ENCODE measurements around the gene SLC25A42.

DNA sequence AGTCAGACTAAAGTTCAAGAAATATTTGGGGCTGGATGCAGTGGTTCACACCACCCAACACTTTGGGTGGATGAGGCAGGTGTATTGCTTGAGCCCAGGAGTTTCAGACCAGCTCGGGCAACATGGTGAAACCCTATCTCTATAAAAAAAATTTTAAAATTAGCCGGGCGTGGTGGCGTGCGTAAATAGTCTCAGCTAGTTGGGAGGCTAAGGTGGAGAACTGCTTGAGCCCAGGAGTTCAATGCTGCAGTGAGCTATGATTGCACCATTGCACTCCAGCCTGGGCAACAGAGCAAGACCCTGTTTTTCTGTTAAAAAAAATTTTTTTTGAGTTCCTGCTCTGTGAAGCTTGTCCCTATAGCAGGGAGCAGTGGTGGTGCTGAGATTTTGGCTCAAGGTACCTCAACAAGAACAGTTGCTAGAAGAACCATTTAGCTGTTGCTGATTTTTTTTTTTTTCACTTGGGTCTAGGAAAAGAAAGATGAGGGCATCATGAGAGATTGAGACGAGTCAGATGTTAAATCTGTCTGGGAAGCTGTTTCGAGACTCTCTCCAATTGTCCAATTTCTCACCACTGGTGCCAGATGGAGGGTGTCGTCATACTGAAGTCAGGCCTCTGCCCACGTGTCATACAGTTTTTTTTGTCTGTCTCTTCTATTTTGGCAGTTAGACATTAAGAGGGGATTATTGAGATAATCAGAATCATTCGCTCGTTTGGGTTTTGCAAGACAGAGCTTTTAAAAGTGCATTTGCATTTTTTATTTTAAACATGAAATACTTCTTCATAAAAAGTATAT lies 3.7 kb downstream of the SLC25A42 start:
- TF ChIP-seq, protein P1, sequence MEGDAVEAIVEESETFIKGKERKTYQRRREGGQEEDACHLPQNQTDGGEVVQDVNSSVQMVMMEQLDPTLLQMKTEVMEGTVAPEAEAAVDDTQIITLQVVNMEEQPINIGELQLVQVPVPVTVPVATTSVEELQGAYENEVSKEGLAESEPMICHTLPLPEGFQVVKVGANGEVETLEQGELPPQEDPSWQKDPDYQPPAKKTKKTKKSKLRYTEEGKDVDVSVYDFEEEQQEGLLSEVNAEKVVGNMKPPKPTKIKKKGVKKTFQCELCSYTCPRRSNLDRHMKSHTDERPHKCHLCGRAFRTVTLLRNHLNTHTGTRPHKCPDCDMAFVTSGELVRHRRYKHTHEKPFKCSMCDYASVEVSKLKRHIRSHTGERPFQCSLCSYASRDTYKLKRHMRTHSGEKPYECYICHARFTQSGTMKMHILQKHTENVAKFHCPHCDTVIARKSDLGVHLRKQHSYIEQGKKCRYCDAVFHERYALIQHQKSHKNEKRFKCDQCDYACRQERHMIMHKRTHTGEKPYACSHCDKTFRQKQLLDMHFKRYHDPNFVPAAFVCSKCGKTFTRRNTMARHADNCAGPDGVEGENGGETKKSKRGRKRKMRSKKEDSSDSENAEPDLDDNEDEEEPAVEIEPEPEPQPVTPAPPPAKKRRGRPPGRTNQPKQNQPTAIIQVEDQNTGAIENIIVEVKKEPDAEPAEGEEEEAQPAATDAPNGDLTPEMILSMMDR (IDR thresholded peaks at IDR 0.05), result no peak
- no peak for TF ChIP-seq POLR2A (IDR thresholded peaks at IDR 0.05)
- no peak for TF ChIP-seq POLR2AphosphoS5 (IDR thresholded peaks at IDR 0.05)
- TF ChIP-seq EP300 (IDR thresholded peaks at IDR 0.05), result no peak
